Right lung (tissue), 5 donors: Measurements from ENCODE around the gene SLC46A2. TPM values are rescaled to one million over a fixed set of nuclear protein-coding genes. Genes with fewer than 3 reads are reported as not detected.

Source experiments
- DNase-seq, 2 donors: peaks; one replicate each; pipeline ENCODE4 v3.0.0-alpha.2; 2013
- polyA plus RNA-seq, 5 donors: library from polyadenylated mRNA; unstranded; fragments of 120-200 nt; gene quantifications; one replicate each; pipeline versions ENCODE4 v1.2.1 to v1.2.3, GENCODE V29; 2013; ENCODE audit warnings: inconsistent platforms in 1 of 5, low replicate concordance in 1 of 5; ENCODE audit not compliant: insufficient read length in 5 of 5, insufficient read depth in 1 of 5

The SLC46A2 gene
- polyA plus RNA-seq, 5 donors: 0.33 to 1.0 (median 0.82) TPM

DNA sequence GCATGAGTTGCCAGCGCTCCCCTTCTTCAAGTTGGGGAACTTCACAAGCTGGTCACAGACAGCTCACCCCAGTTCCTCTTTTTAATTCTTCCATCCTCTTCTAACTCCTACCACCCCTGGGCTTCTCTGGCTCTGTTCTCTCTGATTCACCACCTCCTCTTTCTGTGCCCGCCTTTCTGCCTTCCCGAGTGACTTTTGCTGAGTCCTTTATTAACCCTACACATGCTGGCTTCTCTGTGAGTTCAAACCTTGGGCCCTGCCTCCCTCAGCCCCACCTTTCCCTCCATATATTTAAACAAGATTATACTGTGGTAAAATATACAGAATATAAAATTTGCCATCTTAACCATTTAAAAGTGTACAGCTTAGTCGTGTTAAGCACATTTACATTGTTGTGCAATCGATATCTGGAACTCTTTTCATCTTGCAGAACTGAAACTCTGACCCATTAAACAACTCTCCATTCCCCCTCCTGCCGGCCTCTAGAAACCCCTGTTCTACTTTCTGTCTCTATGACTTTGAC, 32.0 kb downstream of the SLC46A2 start:
- DNase-seq: no peak

DNA sequence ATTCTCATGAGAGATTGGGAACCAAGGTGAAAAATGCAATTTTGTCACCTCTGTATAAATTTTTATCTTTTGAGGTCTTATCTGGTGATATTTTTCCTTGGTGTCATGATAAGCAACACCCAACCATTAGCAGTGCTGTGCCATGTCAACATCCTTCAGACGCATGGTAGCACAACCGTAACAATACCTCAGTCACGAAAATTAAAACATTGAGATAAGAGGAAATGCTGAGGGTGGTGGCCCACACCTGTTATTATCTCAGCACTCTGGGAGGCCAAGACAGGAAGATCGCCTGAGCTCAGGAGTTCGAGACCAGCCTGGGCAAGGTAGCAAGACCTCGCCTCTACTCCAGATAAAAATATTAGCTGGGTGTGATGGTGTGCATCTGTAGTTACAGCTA, 32.7 kb downstream of the SLC46A2 start:
- DNase-seq: no peak

DNA sequence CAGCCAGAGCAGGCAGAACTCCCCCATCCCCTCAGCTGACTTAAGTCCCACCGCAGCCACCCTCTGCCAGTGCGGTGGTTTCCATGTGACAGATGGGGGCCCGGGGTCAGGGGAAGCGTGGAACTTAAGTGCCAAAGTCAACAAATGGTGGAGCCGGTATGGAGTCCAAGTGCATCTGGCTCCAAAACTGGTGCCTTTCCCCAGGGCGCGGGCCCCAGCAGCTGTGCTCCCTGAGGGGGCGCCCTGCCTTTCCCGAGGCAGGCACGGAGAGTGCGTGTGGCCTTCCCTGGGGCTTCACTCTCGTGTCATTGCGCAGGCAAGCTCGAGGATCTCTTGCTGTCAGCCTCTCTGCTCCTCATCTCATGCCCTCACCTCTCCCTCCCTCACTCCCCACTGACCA, 33.8 kb downstream of the SLC46A2 start:
- no peak for DNase-seq

DNA sequence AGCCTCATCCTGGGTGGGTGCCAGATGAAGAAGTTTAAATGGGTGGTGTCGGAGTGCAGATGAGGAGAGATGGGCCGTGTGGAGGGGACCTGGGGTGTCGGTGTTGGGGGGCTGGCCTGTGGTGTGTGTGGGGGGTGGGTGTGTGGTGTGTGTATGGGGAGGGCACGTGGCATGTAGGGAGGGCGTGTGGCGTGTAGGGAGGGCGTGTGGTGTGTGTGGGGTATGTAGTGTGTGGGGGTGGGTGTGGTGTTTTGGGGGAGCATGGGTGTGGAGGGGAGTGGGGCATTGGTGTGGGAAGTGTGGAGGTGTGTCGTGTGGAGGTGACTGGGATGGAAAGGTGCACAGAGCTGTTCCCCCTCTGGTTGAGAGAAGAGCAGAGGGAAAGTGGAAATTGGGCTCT, 34.5 kb downstream of the SLC46A2 start:
- DNase-seq: no peak

DNA sequence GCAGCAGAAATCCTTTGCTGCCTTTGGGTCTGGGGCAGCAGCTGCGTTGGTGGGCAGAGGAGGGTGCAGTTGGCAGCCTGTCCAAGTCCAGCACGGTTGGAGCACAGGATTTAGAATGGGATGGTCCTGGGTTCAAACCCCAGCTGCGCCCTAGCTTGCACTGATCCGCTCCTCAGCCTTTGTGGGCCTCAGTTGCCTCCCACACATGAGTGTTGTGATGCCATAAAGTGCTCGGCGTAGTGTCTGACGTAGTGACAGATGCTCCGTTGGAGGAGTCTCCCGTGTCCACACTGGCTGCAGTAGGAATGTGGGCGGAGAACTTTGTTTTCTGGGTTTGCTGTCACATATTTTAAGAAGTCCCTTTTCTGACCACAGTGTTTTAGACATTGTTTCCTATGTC, 36.0 kb downstream of the SLC46A2 start:
- no peak for DNase-seq

DNA sequence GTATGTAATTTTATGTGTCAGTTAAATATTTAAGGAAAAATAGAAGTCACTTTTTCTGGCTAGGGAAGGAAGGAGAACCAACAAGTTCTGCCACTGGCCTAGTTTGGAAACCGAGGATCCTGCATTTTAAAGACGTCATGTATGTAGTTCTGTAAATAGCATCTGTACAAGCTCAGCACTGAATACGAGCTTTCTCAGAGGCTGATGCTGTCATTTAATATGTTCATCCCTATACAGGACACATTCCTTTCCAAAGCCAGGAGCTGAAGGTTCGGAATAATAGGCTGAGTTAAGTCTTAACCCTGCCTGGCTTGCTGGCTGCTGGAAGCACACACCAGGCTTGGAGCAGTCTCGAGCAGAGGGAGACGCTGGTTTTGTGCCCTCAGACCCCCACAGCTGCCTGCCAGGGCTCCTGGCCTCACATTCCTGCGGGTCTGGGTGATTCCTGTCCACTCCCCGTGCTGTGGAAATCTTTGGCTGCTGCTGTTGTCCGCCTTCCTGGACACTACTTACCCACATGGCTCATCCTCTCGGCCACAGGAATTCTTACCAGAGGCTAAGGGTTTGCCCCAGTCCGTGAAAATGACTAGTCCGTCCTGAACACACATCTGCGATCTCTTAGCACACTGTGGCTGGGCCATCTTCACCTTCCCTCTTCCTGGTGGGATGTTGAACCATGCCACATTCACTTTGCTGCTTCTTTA, 36.6 kb downstream of the SLC46A2 start:
- no peak for DNase-seq

DNA sequence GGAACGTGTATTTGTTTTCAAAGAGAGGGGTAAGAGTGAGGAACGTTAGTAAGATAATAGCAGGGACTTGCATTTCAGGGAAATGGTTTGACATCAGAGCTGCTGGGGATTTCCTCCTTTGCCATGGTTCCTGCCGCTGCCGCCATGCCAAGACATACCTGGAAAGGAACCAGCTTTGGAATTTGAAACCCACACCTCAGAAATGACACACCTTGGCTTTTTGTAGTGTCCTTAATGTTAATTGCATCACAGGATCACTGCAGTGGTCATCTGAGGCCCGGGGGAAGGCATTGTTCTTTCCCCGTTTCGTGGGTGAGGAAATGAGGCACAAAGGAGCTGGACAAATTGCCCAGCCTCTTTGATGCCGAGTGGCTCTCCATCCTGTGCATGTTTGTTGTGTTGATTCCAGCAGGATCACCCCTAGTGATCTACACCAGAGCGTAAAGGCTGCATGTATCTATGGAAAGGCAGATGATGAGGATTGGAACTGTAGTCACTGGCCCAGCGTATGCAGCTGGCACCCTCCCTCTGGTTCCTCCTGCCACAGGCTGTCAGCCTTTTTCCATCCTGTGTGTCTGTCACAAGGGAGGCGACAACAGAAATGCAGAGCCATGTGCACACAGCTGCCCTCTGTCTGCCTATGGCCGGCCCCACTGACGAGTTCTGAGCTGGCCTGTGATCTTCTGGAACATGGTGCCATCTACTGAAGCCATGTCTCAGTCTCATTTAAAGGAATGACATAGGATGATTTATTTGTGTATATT, 37.8 kb downstream of the SLC46A2 start:
- no peak for DNase-seq

DNA sequence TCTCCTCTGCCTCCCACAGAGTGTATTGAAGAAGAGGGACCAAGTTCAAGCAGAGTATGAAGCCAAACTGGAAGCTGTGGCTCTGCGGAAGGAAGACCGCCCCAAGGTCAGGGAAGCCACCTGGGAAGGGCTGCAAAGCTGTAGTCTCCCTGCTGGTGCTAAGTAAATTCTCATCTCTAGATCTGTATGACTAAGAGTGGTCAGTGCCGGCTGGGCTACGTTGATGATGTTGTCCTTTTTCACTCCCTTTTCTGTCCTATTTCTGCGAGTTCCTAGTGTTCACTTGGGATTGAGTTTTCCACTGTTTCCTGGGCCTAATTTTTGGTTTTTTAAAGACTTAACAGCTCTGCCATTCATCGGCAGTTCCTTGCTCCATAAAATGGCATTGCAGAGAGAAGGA, 39.8 kb downstream of the SLC46A2 start:
- DNase-seq: no peak

DNA sequence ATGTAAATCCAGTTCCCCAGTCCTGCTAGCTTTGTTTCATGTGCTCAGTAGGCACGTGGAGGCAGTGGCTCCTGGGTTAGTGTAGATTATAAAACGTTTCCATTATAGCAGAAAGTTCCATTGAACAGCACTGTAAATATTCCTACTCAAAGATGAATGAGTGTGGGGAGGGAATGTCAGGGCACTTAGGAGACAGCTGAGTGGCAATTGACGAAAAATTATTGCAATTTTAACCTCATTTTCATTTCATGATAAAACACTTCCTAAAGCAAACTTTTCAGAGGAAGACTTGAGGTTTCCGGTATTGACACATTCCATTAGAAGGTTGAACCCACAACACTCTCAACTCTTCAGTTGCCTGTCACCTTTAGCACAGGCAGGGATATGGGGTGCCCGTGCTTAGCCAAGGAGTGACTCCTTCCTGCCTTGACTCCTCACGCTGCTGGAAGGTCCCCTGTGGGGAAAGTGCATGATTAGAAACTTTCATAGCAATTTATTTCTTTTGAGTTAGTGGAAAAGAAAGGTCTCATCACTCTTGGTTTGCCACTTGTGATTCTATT, 41.2 kb downstream of the SLC46A2 start:
- DNase-seq: no peak

DNA sequence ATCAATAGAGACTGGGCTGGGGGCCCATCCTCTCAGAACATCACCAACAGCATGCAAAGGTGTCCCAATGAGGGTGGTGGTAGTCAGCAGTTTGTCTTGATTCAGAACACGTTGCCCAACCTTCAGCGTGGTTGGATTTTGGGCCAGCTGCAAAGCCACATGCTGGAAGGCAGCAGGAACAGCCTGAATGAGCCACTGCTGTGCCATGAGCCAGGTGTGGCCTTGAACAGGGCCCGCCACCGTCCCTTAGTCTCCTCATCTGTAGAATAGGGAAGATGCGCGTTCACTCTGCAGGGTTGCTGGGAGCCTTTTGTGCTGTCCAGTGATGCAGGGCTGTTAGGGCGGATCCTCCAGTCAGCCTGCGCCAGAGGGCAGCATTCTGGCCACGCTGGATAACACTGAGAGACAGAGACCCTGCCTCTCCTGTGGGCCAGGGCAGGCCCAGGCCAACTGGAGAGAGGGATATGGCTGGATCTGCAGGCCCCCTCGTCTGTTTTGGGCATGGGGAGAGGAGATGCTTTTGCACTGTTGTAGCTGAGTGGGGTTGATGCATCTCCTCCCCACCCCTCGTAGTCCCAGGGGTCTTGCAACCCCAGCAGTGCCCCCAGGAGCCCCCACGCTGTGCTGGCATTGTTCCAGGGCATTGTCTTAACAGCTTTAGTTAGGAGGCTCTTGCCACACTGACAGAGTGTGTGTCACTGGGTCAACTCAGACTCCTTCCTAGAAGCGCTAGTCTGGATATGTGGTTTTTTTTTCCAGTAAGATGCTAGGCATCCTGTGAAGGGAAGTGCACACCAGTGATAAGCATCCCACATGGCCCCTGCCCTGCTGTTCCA, 42.1 kb downstream of the SLC46A2 start:
- DNase-seq: no peak

DNA sequence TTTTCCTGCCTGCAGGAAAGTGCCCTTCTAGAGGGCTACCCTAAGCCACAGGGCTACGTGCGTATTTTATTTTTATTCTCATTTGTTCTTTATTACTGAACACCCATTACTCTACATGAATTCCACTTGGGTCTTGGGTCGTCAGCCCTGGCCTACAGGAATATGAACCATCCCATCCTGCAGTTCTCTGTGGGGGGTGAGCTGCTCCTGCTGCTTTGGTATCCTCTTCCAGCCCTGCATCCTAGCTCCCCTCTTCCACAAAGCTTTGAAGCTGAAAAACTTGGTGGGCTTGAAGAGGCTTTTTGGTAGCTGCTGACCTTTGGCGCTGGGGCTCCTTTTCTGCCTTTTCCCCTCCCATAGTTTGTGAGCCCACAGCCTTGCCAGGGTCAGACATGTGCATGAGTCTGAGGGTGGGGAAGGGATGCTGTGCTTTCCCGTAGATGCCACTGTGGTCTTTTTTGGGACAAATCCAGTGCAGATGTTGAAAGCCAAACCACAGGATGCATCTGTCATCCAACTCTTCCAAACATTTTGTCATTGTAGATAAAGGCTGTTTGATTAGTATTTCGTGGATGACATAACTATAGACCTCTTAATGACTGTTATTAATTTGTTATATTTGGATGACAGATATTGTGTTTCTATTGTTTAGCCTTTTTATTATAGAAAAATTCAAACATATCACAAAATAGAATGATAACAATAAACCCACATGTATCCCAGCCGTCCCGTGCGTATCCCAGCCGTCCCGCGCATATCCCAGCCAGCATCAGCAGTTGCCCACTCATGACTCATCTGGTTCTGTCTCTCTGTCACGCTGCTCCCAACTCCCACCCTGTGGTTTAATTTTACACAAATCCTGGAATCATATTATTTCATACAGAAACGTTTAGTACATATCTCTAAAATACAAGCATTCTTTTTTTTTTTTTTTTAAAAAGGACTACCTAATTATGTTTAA, 43.9 kb downstream of the SLC46A2 start:
- DNase-seq: no peak

DNA sequence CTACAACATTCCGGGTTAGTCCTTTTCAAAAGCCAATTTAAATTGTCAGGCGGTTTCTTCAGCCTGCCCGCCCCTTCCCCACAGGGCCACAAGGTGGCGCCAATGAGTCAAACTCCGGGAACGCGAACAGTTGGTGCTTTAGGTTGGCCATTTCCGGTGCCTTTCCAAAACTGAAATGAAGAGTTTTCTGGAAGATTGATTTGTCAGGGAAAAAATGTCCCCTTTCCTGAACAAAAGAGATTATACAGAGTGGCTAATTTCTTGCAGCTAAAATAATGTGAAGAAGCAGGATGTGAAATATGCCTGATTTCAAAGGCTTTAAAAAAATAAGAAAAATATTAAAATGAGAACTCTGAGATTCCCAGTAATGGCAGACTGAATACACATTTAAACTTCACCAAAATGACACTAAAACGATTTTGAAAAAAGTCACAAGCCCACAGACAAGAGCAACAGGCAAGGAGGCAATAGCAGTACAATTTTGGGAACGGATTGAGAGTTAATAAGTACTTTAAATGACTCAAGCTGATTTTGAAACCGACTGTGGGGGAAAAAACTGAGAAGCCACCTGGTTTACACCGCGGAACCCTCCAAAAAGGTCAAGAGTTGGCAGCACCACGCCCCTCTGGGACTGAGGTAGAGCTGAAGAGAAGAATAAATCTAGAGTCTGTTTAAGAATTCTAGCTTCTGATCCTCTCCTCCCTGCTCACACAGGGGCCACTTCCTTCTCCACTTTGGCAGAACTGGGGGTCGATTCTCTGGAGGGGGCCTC, 45.7 kb downstream of the SLC46A2 start:
- peak; percentile 66 to 76 for DNase-seq

DNA sequence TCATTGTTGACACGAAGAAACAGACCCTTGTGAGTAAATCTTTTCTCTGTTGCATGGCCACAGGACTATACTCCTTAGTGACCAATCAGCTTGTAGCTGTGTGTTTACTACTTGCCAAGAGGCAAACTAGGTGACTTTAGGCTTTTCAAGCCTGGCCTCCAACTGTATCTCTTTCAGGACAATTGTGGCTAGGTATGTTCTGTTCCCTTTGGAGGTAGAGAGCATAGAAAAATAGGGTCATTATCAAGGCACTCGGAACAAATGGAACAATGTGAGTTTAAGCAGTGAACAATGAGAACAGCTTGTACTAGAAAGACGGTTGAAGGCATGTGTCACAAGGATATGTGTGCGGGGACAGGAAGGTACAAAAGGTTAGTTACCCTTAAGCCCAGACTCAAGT, 48.1 kb downstream of the SLC46A2 start:
- DNase-seq: no peak

DNA sequence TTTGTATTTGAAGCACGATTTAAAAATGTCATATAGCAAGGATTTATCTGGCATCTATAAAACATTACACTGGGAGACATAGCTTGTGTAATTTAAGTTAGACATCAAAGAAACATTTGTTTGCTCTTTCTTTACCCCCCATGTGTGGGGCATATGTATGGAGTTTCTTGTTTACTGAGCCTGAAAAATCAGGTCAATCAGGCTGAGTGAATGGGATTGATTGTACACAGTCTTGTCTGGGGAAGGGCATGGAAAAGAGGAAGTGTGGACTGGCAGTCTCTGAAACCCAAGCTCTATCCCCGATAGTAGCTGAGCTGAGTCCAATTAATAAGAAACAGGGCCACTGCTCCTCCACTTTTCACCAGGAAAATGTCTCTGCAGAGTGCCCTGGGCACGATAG, 49.4 kb downstream of the SLC46A2 start:
- DNase-seq: no peak

DNA sequence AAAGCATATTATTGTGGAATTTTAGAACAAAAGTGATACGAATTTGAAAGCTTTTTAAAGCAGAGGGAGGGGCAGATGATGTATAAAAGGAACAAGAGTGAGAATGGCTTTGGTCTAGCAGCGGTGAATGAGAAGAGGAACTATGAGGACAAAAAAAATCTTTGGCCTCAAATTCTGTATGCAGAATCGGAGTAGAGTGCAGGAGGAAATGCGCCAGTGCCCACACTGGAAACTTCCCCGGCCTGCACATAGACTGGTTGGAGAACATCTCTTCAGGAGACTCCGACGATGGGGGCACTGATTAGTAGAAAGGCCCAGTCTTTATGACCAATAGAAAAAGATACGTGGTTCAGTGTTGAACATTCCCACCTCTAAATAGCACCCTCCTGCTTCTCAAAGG, 51.3 kb downstream of the SLC46A2 start:
- DNase-seq: no peak

DNA sequence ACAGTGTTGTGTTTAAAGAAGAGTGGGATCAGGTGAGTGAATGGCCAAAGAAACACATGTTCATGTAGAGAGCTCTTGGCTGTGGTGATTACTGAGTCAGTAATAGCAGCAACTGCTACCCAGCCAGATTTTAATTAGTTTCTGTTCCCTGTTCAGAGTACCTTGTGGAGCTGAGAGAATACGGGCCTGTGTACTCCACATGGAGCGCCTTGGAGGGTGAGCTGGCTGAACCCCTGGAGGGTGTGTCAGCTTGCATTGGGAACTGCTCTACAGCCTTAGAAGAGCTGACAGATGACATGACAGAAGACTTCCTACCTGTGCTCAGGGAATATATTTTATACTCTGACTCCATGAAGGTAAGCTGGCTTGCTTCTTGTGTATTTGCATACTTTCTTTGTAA, 52.3 kb downstream of the SLC46A2 start:
- no peak for DNase-seq

DNA sequence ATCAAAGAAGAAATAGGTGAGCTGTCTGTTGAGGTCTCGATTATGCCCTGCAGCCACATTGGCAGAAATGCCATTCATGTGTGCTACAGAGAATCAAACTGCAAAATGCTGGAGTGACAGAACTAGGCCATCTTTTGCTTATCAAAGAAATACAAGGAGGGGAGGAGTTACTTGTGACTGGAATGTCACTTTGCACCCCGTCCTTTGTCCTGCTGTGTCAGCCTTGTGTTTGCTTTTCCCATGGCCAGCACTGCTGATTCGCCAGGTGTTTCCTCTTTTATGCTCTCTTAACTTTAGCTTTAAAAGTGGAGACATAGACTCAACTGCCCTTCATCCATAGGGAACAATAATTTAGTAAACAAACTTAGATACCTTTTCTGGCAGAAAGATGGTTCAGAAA, 54.3 kb downstream of the SLC46A2 start:
- no peak for DNase-seq

DNA sequence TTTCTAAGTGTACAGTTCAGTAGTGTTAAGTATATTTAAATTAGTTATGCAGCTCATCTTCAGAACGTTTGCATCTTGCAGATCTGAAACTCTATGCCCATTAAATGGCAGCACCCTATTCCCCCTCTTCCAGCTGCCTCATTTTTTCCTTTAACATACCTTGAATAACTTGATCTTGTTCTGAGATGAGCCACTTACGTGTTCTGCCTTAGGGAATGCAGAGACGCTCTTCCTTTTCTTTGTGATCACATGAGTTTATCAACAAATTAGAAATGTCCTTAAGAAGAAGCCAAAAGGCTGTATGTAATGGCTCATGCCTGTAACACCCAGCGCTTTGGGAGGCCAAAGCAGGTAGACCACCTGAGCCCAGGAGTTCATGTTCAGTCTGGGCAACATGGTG, 57.6 kb downstream of the SLC46A2 start:
- DNase-seq: no peak

DNA sequence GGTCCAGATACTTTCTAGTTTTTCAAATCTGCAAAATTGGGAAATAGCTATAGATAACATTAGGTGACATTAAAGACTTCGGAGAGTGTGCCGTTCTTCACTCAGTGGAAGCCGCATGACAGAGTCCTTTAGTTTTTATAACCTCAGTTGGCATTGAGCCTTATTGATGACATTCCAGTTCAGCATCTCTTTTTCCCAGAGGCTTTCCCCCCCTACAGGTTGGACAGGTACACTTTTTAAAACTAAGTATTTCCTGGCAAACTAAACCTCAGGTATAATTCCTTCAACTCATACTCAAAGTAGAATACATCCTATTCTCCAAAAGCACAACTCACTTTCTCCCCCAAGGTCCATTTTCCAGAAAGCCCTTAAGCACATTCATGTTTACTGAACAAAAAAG, 58.7 kb downstream of the SLC46A2 start:
- no peak for DNase-seq

DNA sequence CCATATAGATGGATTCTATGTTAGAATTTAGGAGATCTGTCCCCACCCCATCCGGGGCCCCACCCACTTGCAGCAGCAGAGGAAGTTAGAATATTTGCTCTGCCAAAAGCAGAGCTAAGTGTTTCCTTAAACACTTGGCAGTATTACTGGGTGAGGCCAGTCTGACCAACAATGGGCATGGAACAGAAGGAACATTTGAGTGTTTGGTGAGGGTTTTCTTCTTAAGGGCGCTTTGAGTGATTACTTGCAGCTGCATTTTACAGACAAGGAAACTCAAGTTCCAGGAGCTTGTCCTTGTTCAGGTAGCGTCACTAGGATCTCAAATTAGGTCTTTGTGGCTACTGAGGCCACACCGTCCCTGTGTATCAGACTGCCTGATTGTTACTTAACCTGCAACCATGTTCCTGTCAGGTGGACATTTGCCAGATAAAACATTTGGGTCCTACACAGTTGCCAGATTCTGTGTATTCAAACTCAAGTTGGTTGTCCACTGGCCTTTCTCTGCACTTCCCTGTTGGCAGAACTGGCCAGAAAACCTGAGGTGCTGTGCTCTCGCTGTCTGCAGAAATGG, 59.3 kb downstream of the SLC46A2 start:
- peak; percentile 55 to 60 for DNase-seq
